CD4-positive, CD25-positive, alpha-beta regulatory T cell (primary cell): ENCODE measurements around the gene NECAB3. TPM values are rescaled to one million over a fixed set of nuclear protein-coding genes. Genes with fewer than 3 reads are reported as not detected.

Experiments
- polyA plus RNA-seq, 4 donors: library from polyadenylated mRNA; unstranded; fragments of 300-500 nt; fragmentation: Illumina TruSeq; gene quantifications; one replicate each; pipeline ENCODE4 v1.2.3, GENCODE V29; 2021
- total RNA-seq: library from RNA; stranded (reverse); gene quantifications from one replicate; pipeline ENCODE4 v1.2.3, GENCODE V29; 2022

NECAB3 gene
- total and polyA plus RNA-seq, 5 donors from 2014 or later: 3.0 to 15.6 (median 4.2) TPM

Other genes starting within 250 kb of the NECAB3 start
- gene SNTA1, start 230.7 kb downstream of the NECAB3 start, total RNA-seq: 6.2 TPM
- 1 to 10 TPM; 3.8 to 8.0 (median 4.9) TPM for gene SNTA1, start 230.7 kb downstream of the NECAB3 start, polyA plus RNA-seq
- 31.0 TPM for gene CBFA2T2, start 184.3 kb downstream of the NECAB3 start, total RNA-seq
- 10 to 100 TPM; 11.8 to 14.8 (median 13.2) TPM for gene CBFA2T2, start 184.3 kb downstream of the NECAB3 start, polyA plus RNA-seq
- not detected for gene C20orf144, start 12.1 kb downstream of the NECAB3 start, total RNA-seq
- gene C20orf144, start 12.1 kb downstream of the NECAB3 start, polyA plus RNA-seq: under 1 TPM in 1 of 4 donors, not detected in 3; 0.41 TPM
- gene ACTL10, start 7.5 kb downstream of the NECAB3 start, total RNA-seq: 2.0 TPM
- 10 to 100 TPM in 1 of 4 donors, 1 to 10 TPM in 3; 7.1 to 11.6 (median 8.6) TPM for gene ACTL10, start 7.5 kb downstream of the NECAB3 start, polyA plus RNA-seq
- gene E2F1, start 12.0 kb upstream of the NECAB3 start, total RNA-seq: 3.1 TPM
- gene E2F1, start 12.0 kb upstream of the NECAB3 start, polyA plus RNA-seq: 1 to 10 TPM in 1 of 4 donors, under 1 TPM in 3; 0.48 to 2.4 (median 0.85) TPM
- gene PXMP4, start 45.9 kb upstream of the NECAB3 start, total RNA-seq: 5.3 TPM
- gene PXMP4, start 45.9 kb upstream of the NECAB3 start, polyA plus RNA-seq: 10 to 100 TPM; 10.7 to 14.5 (median 11.8) TPM
- 4.6 TPM for gene ZNF341, start 57.6 kb upstream of the NECAB3 start, total RNA-seq
- 1 to 10 TPM in 3 of 4 donors, under 1 TPM in 1; 0.89 to 2.0 (median 1.2) TPM for gene ZNF341, start 57.6 kb upstream of the NECAB3 start, polyA plus RNA-seq
- 49.0 TPM for gene CHMP4B, start 136.9 kb upstream of the NECAB3 start, total RNA-seq
- gene CHMP4B, start 136.9 kb upstream of the NECAB3 start, polyA plus RNA-seq: 1 to 10 TPM; 3.1 to 6.0 (median 4.2) TPM